Retinal pigment epithelial cell (primary cell): Measurements from ENCODE around the gene UTP18.
"Not testable (repeated sequence)": the region's sequence is repeated elsewhere in the genome, so short reads cannot be mapped to it uniquely, and the experiment has no call there.

Experiments
- DNase-seq: peaks from one replicate; pipeline ENCODE4 v3.0.0-alpha.2; 2010; ENCODE audit warnings: low read depth
- H3K4me3 ChIP-seq: 2 replicates; pipeline ENCODE4 v1.5.1; 2011; ENCODE audit warnings: mild to moderate bottlenecking, low read length, control low read depth, moderate library complexity
- TF ChIP-seq, protein P1 (sequence below): conservative IDR thresholded peaks from 2 replicates; pipeline ENCODE4 v1.5.1; 2011; ENCODE audit warnings: low read depth, low read length, control low read depth, inconsistent platforms

Gene UTP18

DNA sequence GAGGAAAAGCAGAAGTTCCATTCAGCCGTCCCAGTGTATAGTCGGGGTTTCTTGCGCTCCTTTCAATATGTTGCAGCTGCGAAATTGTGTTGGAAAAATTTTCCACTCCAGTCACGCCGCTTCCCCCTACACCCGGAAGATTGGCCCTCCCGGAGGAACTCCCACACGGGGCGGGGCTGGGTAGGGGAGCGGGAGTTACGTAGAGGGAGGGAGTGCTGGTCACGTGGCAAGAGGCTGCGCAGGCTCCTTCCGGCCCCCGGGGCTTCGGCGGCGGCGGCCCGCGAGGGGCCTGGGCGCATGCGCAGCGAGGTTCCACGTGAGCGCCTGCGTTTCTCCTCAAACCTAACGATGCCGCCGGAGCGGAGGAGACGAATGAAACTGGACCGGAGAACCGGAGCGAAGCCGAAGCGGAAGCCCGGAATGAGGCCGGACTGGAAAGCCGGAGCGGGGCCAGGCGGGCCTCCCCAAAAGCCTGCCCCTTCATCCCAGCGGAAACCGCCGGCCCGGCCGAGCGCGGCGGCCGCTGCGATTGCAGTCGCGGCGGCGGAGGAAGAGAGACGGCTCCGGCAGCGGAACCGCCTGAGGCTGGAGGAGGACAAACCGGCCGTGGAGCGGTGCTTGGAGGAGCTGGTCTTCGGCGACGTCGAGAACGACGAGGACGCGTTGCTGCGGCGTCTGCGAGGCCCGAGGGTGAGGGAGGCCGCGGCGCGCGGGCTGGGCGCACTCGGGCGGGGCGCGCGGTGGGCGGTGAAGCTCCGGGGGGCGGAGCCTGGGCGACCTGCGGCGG is at the start of gene UTP18:
TSS of gene UTP18 (plus strand) at position 310 of the 787 bp plus-strand sequence. CDS start at position 349, 39 bp downstream.
- peak within 1 kb of the TSS; percentile 92 for H3K4me3 ChIP-seq
- peak; percentile 90 for DNase-seq
- TF ChIP-seq, protein P1, sequence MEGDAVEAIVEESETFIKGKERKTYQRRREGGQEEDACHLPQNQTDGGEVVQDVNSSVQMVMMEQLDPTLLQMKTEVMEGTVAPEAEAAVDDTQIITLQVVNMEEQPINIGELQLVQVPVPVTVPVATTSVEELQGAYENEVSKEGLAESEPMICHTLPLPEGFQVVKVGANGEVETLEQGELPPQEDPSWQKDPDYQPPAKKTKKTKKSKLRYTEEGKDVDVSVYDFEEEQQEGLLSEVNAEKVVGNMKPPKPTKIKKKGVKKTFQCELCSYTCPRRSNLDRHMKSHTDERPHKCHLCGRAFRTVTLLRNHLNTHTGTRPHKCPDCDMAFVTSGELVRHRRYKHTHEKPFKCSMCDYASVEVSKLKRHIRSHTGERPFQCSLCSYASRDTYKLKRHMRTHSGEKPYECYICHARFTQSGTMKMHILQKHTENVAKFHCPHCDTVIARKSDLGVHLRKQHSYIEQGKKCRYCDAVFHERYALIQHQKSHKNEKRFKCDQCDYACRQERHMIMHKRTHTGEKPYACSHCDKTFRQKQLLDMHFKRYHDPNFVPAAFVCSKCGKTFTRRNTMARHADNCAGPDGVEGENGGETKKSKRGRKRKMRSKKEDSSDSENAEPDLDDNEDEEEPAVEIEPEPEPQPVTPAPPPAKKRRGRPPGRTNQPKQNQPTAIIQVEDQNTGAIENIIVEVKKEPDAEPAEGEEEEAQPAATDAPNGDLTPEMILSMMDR, result no peak

GRCh38 chr17:51214920-51215319 is 45.4 kb upstream of the UTP18 start:
- no peak for DNase-seq
- H3K4me3 ChIP-seq, result no peak overlapping the region
- TF ChIP-seq, protein P1, result no peak

DNA sequence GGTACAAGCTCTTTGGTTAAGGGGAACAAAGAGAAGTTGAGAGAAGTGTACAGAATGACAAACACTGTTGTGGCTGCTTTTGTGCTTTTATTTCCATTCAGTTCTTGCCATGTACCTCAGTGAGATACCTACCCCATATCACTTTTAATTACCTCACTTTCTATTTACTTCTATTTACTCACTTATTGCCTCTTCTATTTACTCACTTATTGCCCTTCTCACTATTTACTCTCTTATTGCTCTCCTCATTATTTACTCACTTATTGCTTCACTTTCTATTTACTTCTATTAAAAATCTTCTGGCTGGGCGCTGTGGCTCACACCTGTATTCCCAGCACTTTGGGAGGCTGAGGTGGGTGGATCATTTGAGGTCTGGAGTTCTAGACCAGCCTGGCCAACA is 42.4 kb upstream of the UTP18 start:
- H3K4me3 ChIP-seq, result no peak overlapping the region
- no peak for DNase-seq
- TF ChIP-seq, protein P1, result no peak

DNA sequence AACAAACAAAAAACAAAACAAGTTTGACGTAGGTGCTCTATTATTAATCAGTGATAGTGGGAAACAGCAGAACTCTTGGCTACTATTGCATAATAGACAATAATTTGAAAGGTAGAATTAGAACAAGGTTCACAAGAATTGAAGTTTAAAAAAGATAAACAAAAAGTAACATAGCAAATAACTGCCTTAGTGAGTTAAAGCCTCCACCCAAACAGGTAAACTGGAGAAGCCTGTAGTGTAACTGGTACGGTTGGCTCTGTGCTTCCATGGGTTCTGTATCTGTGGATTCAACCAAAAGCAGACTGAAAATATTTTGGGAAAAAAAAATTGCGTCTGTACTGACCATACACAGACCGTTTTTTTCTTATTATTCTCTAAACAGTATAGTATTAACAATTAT is 39.0 kb upstream of the UTP18 start:
- DNase-seq, result no peak
- TF ChIP-seq, protein P1, result no peak
- no peak overlapping the region for H3K4me3 ChIP-seq

- no peak for DNase-seq
- H3K4me3 ChIP-seq, result no peak overlapping the region
- TF ChIP-seq, protein P1, result no peak
These were observed 35.7 kb upstream of the UTP18 start for GRCh38 chr17:51224402-51225262.

- H3K4me3 ChIP-seq, result not testable (repeated sequence)
These were observed 34.8 kb upstream of the UTP18 start for GRCh38 chr17:51225523-51225922.

DNA sequence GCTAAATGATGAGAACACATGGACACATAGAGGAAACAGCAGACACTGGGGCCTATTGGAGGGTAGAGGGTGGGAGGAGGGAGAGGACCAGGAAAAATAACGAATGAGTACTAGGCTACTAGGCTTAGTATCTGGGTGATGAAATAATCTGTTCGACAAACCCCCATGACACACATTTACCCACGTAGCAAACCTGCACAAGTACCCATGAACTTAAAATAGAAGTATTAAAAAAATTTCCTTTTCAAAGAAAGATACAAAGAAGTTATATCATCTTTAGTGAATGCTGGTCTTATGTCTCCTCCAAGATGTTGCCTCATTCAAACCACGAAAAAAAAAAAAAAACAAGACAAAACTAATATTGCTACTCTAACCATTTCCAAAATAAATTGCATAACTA is 32.2 kb upstream of the UTP18 start:
- DNase-seq, result no peak
- no peak overlapping the region for H3K4me3 ChIP-seq
- TF ChIP-seq, protein P1, result no peak

More at GRCh38 chr17:51225523-51225922, 34.8 kb upstream of the UTP18 start:
- DNase-seq, result not testable (repeated sequence)
